ENCODE data around the gene PXK. TPM values are rescaled to one million over a fixed set of nuclear protein-coding genes. Genes with fewer than 3 reads are reported as not detected.

The PXK gene
- total RNA-seq, 1 donor from 2014 or later, result 29.8 TPM

DNA sequence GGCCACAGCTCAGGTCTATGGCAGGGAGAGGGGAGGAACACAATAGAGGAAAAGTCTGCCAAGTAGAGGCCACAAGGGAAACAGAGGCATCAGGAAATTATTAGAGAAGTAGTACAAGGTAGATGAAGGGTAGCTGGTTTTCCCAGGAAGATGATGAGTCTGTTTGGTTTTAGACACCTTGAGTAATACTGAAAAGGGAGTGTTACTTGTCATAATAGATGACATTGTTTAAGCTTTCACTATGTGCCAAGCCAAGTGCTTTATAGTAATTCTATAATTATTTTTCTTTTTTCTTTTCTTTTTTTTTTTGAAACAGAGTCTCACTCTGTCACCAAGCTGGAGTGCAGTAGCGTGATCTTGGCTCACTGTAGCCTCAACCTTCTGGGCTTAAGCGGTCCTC, 13.7 kb downstream of the PXK start:
- TF ChIP-seq, protein P1, sequence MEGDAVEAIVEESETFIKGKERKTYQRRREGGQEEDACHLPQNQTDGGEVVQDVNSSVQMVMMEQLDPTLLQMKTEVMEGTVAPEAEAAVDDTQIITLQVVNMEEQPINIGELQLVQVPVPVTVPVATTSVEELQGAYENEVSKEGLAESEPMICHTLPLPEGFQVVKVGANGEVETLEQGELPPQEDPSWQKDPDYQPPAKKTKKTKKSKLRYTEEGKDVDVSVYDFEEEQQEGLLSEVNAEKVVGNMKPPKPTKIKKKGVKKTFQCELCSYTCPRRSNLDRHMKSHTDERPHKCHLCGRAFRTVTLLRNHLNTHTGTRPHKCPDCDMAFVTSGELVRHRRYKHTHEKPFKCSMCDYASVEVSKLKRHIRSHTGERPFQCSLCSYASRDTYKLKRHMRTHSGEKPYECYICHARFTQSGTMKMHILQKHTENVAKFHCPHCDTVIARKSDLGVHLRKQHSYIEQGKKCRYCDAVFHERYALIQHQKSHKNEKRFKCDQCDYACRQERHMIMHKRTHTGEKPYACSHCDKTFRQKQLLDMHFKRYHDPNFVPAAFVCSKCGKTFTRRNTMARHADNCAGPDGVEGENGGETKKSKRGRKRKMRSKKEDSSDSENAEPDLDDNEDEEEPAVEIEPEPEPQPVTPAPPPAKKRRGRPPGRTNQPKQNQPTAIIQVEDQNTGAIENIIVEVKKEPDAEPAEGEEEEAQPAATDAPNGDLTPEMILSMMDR (IDR thresholded peaks at IDR 0.05), result no peak
- ATAC-seq (no peak), DNase-seq (no peak)
- intact Hi-C loops (cut with DNase I), result no loop called here
- Histone ChIP-seq H3K4me3 (no peak overlapping the region), H3K27me3 (no peaks in the 10 kb centered on the region), H3K36me3 (peaks cover 9% of the 10 kb centered on the region), H3K4me1 (peaks cover 7% of the 10 kb centered on the region), H3K9me3 (no peaks in the 10 kb centered on the region), H3K27ac (no peak overlapping the region)

DNA sequence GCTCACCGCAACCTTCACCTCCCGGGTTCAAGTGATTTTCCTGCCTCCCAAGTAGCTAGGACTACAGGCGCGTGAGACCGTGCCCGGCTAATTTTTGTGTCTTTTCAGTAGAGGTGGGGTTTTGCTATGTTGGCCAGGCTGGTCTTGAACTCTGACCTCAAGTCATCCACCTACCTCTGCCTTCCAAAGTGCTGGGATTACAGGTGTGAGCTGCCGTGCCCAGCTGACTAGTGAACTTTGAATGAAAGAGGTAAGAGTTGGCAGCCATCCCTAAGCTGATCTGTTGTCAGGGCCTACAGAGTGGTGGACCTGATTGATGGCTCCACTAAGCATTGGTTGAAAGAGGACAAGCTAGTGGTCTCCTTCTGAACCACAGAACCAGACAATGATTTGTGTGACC, 15.3 kb downstream of the PXK start:
- Histone ChIP-seq H3K27me3 (no peaks in the 10 kb centered on the region), H3K9me3 (no peaks in the 10 kb centered on the region), H3K4me3 (no peak overlapping the region), H3K27ac (no peak overlapping the region), H3K36me3 (peaks cover 9% of the 10 kb centered on the region), H3K4me1 (peaks cover 7% of the 10 kb centered on the region)
- DNase-seq, result no peak
- intact Hi-C loops (cut with DNase I), result no loop called here
- ATAC-seq, result no peak
- TF ChIP-seq, protein P1 (IDR thresholded peaks at IDR 0.05), result no peak

DNA sequence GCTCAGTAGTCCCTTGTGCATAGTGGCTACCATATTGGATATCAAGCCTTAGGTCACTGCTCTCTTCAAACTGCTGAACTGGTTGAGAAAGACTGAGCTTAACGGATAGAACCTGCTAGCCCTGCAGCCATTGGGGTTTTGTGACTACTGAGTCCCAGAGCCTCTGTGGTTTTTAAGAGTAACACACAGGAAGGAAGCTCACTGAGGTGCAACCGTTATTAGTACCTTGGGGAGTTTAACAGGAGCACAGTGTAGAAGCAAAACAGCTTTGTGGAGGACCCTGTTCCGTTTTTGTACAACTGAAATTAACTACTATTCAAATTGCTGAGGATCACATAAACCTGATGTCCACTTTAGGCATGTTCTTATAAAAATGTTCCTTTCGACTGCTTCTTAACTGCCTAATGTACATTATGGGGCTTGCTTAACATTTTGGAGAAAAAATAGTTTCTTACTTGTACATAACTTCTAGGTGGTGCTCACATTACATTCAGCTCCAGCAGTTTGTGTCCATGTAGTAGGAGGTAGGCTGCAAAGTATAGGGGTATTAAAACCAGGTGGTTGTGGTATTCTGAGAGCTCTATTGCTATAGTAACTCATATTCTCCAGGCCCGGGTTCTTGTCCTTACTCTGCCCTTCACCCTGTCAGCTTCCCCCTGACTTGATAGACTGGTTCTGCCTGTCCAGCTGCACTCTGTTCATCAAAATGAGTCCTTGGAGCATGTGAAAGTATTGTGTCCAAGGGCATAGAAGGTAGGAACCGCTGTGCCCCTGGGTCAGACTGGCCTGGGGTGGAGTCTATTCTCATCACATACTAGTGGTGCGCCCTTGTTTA, 17.3 kb downstream of the PXK start:
- intact Hi-C loops (cut with DNase I), result no loop called here
- peak; percentile 61 for ATAC-seq
- peaks cover 7% of the 10 kb centered on the region for H3K4me1 ChIP-seq

DNA sequence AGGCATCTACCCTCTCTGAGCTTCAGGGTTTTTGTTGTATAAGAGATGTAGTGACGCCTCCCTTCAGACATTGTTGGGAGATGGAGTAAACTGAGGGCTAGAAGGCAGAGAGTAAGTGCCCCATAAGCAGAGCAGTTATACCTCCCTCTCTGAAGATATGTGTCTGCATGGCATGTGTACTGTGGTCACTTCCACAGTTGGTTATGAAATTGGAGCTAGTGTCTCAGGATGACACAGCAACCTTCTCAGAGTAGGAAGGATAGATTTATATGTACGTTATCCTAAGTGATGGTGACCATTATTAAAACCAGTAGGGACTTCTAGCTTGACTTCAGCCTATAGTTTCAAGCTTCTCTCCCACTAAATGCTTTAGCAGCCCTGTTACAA, 17.9 kb downstream of the PXK start:
- H3K4me3 ChIP-seq, result no peak overlapping the region
- ATAC-seq, result peak; percentile 82
- peaks cover 9% of the 10 kb centered on the region for H3K36me3 ChIP-seq

More for the DNA sequence above, 17.3 kb downstream of the PXK start:
- H3K27me3 ChIP-seq, result no peaks in the 10 kb centered on the region
- TF ChIP-seq, protein P1 (IDR thresholded peaks at IDR 0.05), result no peak
- H3K4me3 ChIP-seq, result no peak overlapping the region
- DNase-seq, result no peak
- peaks cover 9% of the 10 kb centered on the region for H3K36me3 ChIP-seq
- no peaks in the 10 kb centered on the region for H3K9me3 ChIP-seq
- H3K27ac ChIP-seq, result no peak overlapping the region

DNA sequence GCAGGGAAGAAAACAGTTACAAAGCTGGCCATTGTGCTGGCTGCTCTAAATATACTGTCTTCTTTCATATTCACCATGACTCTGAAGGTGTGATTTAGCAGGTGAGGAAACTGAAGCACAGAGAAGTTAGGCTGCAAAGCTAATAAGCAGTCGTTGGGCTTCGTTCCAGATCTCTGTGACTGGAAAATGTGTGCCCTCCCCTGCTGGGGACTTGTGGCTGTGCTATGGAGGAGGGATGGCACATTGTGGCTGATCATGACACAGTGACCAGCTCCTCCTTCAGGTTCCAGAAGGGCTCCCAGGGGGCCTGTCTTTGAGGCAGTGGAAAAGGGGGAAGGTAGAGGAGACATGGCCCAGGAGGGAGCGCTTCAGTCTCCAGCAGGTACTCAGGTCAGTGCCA, 19.2 kb downstream of the PXK start:
- intact Hi-C loops (cut with DNase I), result no loop called here
- Histone ChIP-seq H3K36me3 (peaks cover 9% of the 10 kb centered on the region), H3K27ac (no peak overlapping the region), H3K27me3 (no peaks in the 10 kb centered on the region), H3K4me3 (no peak overlapping the region), H3K4me1 (peaks cover 17% of the 10 kb centered on the region), H3K9me3 (no peaks in the 10 kb centered on the region)
- DNase-seq, result no peak
- ATAC-seq, result no peak
- TF ChIP-seq, protein P1 (IDR thresholded peaks at IDR 0.05), result no peak

More for the DNA sequence above, 17.9 kb downstream of the PXK start:
- DNase-seq, result no peak
- Histone ChIP-seq H3K27ac (no peak overlapping the region), H3K27me3 (no peaks in the 10 kb centered on the region), H3K4me1 (peaks cover 9% of the 10 kb centered on the region), H3K9me3 (no peaks in the 10 kb centered on the region)
- intact Hi-C loops (cut with DNase I), result no loop called here
- TF ChIP-seq, protein P1 (IDR thresholded peaks at IDR 0.05), result no peak

Data from upper lobe of right lung (tissue), 1 donor.